H1 (cell line): ENCODE measurements around the gene UBASH3A.

Source experiments
- CHD1 ChIP-seq: IDR thresholded peaks from 2 replicates; pipeline ENCODE4 v1.6.1; 2012; ENCODE audit warnings: low read depth, low read length, improper control_type of control experiment
- CTCF ChIP-seq, 3 experiments: IDR thresholded peaks; 1 replicate in 2 of 3; 2 replicates in 1 of 3; pipeline versions ENCODE4 v1.5.1 to v1.6.1; 2011; ENCODE audit warnings: low read length in 3 of 3, mild to moderate bottlenecking in 3 of 3, inconsistent platforms in 2 of 3, low read depth in 1 of 3, moderate library complexity in 1 of 3; ENCODE audit not compliant: insufficient read depth in 1 of 3; ENCODE audit errors: control extremely low read depth in 1 of 3
- GABPA ChIP-seq: IDR thresholded peaks from 2 replicates; pipeline ENCODE4 v1.6.1; 2011; ENCODE audit warnings: mild to moderate bottlenecking, low read length, moderate library complexity, borderline replicate concordance; ENCODE audit not compliant: insufficient read depth
- POLR2A ChIP-seq, 2 experiments: IDR thresholded peaks; 1 replicate in 1 of 2; 2 replicates in 1 of 2; pipeline ENCODE4 v1.6.1; 2011; ENCODE audit warnings: low read depth in 2 of 2, low read length in 2 of 2, mild to moderate bottlenecking in 2 of 2; ENCODE audit errors: control extremely low read depth in 1 of 2
- SRF ChIP-seq: IDR thresholded peaks from 2 replicates; pipeline ENCODE4 v1.6.1; 2011; ENCODE audit warnings: mild to moderate bottlenecking, low read depth, low read length, moderate library complexity
- USF2 ChIP-seq: IDR thresholded peaks from 2 replicates; pipeline ENCODE4 v1.6.1; 2011; ENCODE audit warnings: low read length, improper control_type of control experiment
- ZNF274 ChIP-seq: IDR thresholded peaks from 2 replicates; pipeline ENCODE4 v1.7.0; 2012; ENCODE audit warnings: low read length, borderline replicate concordance; ENCODE audit errors: extremely low read depth

- TF ChIP-seq SRF (no peak), CTCF (IDR thresholded peaks at IDR 0.05; ENCODE audit: control extremely low read depth in 1 of 3, insufficient read depth in 1 of 3, low read depth in 1 of 3, low read length in 3 of 3) (no peak), POLR2A (IDR thresholded peaks at IDR 0.05; ENCODE audit: control extremely low read depth in 1 of 2, low read depth in 2 of 2, low read length in 2 of 2) (no peak), USF2 (no peak), CHD1 (no peak), GABPA (no peak), ZNF274 (no peak)
These were observed 75.9 kb downstream of the UBASH3A start for GRCh38 chr21:42479582-42479981.
